NT2/D1 (cell line): Measurements from ENCODE around the gene ADGRG1.

Source experiments
- SUZ12 ChIP-seq: IDR thresholded peaks from 2 replicates; pipeline ENCODE4 v1.6.1; 2011; ENCODE audit not compliant: insufficient read length, insufficient read depth; ENCODE audit errors: extremely low read depth
- YY1 ChIP-seq: IDR thresholded peaks from 2 replicates; pipeline ENCODE4 v1.6.1; 2011; ENCODE audit not compliant: insufficient read length, insufficient read depth
- ZNF274 ChIP-seq: IDR thresholded peaks from 2 replicates; pipeline ENCODE4 v1.6.1; 2011; ENCODE audit warnings: mild to moderate bottlenecking, low read depth, low read length

DNA sequence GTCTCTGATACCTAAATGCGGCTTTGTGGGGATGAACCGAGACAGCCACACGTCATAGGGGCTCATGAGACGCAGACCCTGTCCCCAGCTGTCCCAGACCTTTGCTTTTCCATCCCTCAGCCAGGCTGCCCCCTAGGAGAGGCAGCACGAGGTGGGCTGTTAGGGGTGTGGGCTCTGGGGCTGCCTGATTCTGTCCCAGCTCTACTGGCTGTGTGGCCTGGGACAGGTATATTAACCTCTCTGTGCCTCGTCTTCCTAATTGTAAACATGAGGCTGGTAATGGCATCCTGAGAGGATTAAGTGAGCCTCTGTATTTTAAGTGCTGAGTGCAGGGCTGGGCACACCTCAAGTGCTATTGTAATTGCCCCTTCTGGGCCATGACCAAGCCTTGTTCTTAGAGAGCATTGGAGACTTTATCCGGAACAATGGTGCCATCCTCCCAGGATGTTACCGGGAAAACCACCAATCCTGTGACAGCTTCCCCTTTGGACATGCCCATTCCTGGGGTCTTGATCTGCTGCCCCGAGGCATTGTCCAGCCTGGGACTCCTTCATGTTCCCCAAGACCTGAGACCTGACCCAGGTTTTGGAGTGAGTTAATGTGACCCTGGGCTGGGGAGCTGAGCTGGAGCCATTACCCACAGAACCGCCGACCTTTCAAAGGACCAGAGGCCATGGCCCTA lies 5.1 kb downstream of the ADGRG1 start:
- TF ChIP-seq ZNF274 = no peak
- no peak for TF ChIP-seq YY1
- no peak for TF ChIP-seq SUZ12
